ENCODE data around the gene CTPS2.
"Not testable (repeated sequence)": the region's sequence is repeated elsewhere in the genome, so short reads cannot be mapped to it uniquely, and the experiment has no call there.

Gene CTPS2

GRCh38 chrX:16651391-16652024 is 61.0 kb downstream of the CTPS2 start:
- no peak for DNase-seq

DNA sequence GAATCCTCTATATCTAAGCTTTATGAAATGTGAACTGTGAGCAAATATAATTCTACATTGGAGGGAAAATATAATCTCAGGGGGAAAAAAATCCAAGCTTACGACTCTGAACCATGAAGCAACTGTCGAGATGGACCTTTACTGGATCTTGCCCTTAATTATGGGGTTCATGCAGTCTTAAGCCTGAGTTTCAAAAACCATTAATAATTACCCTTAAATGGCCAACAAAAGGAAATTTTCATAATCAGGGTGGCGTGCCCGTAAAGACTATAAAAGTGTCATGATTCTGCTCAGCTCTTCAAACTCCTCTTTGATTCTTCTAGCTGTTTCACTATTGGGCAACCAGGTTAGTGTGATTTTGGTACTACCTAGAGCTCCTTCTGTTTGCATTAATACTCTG is 62.6 kb downstream of the CTPS2 start, which contains the start of gene S100G:
S100G (plus strand) TSS at position 301 of the 400 bp plus-strand sequence. CDS start 849 bp downstream, outside the sequence.
- no peak for DNase-seq

GRCh38 chrX:16646366-16647138 is 65.9 kb downstream of the CTPS2 start:
- DNase-seq = no peak

- no peak for DNase-seq
Measured at GRCh38 chrX:16643176-16643575, 69.3 kb downstream of the CTPS2 start.

DNA sequence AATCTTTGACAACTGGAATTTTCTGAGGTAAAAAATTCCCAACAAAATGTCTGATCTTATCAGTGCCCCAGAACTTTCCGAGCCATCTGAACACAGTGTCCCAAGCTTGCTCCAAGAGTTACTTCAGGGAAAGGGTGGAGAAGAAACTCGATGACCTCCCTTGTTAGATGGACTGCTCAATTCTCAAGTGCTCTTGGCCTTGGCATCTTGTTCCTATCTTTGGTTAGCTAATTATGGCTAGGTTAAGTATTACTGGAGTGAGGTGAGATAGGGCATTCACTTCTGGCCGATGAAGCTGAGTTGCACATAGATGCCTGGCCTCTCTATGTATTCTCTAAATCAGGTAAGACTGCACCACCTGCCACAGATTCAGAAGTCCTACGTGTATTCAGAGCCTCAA is 71.6 kb downstream of the CTPS2 start:
- no peak for DNase-seq

GRCh38 chrX:16639966-16640365 is 72.5 kb downstream of the CTPS2 start:
- no peak for DNase-seq

DNA sequence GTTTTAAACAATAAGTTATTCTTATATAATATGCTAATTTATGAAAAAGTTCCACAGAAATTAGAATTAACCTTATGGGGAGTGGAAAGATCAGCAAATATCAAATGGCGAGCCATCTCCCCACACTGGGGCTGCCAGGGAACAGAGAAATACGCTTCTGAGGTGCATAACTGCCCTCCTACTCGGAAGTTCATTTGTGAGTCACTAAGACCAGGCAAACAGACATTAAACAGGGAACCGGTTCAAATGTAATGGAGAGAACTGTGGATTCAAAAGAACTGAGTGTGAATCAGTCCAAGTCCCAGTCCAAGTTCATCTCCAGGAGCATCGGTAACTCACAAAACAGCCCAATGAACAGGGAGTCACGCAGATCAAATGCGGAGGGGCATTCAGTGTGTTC is 73.9 kb downstream of the CTPS2 start:
- no peak for DNase-seq

DNA sequence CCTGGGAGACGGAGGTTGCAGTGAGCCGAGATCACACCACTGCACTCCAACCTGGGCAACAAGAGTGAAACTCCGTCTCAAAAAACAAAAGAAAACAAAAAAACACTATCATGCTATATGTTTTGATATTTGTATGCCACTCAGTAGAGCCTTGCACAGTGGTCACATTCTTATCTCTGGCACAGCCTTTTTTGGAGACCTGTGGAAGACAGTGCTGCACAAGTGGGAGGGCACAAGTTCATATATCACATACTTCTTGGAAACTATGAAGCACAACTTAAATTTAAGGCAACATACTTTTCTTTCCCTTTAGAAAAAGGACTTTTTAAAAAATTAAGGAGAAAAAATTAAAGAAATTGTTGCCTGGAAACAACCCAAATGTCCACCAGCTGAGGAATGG is 76.9 kb downstream of the CTPS2 start:
- no peak for DNase-seq

DNA sequence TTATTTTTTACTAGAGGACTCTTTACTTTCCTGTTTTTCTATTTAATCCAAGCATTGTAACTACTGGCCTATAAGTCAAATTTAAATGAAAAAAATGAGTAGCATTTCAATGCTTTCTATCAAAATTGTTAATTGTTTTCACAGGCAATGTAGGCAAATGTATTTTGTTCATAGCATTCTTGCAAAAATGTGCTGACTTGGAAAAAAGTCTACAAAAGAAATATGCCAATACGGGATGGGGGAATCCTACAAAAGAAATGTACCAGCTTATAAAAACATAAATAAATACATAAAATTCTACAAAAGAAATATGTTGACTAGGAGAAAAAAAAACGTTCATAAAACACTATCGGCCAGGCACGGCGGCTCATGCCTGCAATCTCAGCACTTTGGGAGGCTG is 77.4 kb downstream of the CTPS2 start:
- DNase-seq = no peak

GRCh38 chrX:16633754-16634153 is 78.7 kb downstream of the CTPS2 start:
- DNase-seq = no peak

DNA sequence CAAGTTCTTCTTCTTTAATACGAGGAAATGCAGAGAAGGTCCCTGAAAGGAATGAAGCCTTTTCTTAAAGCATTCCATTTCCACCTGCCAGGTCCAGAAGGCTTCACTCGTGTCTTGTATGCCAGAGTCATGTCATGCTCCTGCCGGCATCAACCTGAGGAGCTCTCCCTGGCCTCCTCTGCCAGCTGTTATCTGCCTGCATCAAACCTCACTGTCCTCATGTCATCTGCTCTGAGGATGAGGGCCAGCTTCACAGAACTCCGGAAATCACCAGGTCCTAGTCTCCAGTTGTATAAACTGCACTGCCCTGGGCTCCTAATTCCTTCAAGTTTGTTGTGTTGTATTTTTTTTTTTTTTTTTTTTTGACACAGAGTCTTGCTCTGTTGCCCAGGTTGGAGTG is 82.6 kb downstream of the CTPS2 start:
- DNase-seq = no peak

- no peak for DNase-seq
Measured at GRCh38 chrX:16628946-16629595, 83.4 kb downstream of the CTPS2 start.

GRCh38 chrX:16628511-16628910 is 84.0 kb downstream of the CTPS2 start:
- DNase-seq = not testable (repeated sequence)

DNA sequence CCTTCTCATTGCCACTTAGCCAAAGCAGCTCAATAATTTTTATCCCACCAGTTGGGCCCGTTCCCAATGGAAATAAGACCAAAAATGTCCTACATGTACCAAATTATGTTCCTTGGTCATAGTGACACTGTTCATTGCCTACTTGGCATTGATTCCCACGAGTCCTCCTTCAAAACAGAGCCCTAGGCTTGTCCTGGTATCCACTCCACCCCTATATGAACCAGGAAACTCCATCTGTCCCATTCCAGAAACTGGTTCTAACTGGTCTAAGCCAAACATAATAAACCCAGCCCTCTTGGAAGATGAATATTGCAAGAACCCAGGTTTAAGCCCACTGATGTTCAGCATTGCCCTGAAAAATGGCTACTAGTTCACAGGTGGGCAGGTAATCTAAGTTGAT is 93.4 kb downstream of the CTPS2 start:
- no peak for DNase-seq

DNA sequence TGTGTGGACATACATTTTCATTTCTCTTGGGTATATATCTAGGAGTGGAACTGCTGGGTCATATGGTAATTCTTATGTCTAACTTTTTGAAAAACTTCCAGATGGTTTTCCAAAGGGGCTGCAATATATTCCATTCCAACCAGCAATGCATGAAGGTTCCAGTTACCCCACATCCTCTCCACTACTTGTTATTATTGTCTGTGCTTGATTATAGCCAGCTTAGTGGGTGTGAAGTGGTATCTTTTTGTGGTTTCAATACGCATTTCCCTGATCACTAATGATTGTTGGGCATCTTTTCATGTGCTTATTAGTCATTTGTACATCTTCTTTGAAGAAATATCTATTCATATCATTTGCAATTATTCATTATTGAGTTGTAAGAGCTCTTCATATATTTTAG is 94.0 kb downstream of the CTPS2 start:
- DNase-seq = no peak

GRCh38 chrX:16617382-16617781 is 95.1 kb downstream of the CTPS2 start:
- DNase-seq = no peak

- no peak for DNase-seq
Measured at GRCh38 chrX:16612257-16612897, 100.1 kb downstream of the CTPS2 start.

DNA sequence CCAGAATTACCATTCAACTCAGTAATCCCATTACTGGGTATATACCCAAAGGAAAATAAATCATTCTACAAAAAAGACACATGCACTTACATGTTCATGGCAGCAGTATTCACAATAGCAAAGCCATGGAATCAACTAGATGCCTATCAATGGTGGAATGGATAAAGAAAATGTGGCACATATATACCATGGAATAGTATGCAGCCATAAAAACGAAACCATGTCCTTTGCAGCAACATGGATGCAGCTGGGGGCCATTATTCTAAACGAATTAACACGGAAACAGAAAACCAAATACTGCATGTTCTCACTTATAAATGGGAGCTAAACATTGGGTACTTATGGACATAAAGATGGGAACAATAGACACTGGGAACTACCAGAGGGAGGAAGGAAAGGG is 101.8 kb downstream of the CTPS2 start:
- not testable (repeated sequence) for DNase-seq

GRCh38 chrX:16610121-16610621 is 102.3 kb downstream of the CTPS2 start:
- DNase-seq = no peak

- DNase-seq = no peak
Measured at GRCh38 chrX:16606142-16606720, 106.2 kb downstream of the CTPS2 start.

- no peak for DNase-seq
Measured at GRCh38 chrX:16604337-16604736, 108.1 kb downstream of the CTPS2 start.

DNA sequence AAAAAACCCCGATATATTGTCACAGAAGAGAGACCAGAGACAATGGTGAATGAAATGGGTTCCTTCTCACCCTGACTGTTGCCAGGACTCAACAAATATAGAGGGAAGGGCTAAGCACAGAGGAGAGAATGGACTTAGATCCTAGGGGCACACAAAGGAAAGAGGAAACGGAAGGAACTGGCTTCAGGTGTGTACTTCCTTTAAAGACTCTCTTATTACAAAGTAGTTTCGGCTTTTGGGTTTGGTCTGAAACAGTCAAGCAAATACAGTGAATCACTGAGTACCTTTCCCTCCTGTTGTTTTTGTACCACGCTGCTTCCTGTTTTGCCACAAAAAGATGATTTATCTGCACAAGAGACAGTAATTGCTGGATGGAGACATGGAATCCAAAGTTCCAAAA is 108.6 kb downstream of the CTPS2 start:
- DNase-seq = no peak

DNA sequence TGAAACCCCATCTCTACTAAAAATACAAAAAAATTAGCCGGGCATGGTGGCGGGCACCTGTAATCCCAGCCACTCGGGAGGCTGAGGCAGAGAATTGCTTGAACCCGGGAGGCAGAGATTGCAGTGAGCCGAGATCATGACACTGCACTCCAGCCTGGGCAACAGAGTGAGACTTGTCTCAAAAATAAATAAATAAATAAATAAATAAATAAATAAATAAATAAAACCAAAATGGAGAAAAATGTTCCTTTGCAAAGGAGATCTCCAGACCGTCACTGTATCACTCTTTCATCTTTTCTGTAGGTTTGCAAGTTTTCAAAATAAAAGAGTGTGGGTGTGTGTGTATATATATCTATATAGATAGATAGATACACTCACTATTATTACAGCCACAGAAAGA is 109.2 kb downstream of the CTPS2 start:
- not testable (repeated sequence) for DNase-seq

Data from activated naive CD4-positive, alpha-beta T cell treated with anti-CD3 and anti-CD28 coated beads, Interleukin-2, amount 50 U/mL, for 16 hours (primary cell).